ENCODE measurements around the gene SCP2.

GRCh38 chr1:52914463-52914862 lies 12.6 kb upstream of the SCP2 start:
- TF ChIP-seq CTCF (IDR thresholded peaks at IDR 0.05), result no peak
- TF ChIP-seq ZFX (IDR thresholded peaks at IDR 0.05; ENCODE audit: borderline replicate concordance), result no peak

Data from 22Rv1 (cell line).